ENCODE results near the gene SMIM41.
"Not testable (repeated sequence)": the region's sequence is repeated elsewhere in the genome, so short reads cannot be mapped to it uniquely, and the experiment has no call there.

SMIM41 gene

GRCh38 chr12:52086944-52087835, 7.7 kb downstream of the SMIM41 start:
- DNase-seq, result no peak

DNA sequence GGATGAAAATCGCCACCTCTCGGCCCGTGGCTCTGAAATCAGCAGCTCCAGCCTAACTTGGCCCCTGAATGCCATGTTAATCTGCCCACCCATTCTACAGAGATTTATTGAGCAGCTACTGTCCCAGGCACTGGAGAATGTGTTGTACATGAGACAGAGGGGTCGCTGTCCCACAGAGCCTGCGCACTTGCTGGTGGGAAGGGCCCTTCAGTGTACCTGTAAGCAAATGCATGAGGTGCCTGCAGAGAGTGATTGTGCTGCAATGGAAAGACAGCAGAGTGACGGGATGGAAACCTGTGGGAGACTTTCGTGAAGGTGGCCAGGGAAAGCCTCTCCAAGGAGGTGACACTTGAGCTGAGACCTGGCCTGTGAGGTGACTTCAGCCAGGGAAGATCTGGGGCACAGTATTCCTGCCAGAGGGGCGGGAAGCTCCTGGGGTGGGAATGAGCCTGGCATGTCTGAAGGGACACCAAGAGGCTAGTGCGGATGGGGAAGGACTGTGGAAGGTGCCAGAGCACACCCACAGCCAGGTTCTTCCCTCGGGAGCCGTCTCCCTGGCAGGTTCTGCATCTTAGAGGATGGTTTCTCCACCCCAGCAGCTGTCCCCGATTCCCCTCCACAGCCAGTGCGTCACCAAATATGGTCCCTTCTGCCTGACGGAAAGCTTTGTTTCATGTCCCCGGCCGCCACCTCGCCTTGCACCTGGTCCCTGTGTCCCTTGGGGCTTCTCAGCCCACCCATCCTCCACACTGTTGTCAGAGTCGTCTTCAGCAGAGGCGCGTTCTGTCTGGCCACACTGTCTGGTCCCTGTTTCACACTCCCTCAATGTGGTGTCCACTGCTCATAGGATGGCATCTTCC, 8.7 kb downstream of the SMIM41 start:
- no peak for DNase-seq

GRCh38 chr12:52089491-52089890, 10.0 kb downstream of the SMIM41 start:
- DNase-seq, result no peak

DNA sequence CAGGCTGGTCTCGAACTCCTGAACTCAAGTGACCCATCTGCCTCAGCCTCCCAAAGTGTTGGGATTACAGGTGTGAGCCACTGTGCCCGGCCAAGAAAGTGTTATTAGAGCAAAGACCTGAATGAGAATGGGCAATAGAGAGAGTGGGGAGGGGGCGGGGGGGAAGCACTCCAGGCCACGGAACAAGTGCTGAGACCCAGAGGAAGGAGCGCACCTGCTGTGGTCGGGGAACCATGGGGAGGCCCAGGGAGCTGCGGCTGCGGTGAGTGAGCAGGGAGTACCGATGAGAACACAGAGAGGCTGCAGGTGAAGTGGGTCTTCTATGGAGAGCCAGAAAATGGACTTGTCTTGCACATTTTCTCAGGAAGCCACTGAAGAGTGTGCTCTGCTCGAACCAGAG, 10.8 kb downstream of the SMIM41 start:
- no peak for DNase-seq

DNA sequence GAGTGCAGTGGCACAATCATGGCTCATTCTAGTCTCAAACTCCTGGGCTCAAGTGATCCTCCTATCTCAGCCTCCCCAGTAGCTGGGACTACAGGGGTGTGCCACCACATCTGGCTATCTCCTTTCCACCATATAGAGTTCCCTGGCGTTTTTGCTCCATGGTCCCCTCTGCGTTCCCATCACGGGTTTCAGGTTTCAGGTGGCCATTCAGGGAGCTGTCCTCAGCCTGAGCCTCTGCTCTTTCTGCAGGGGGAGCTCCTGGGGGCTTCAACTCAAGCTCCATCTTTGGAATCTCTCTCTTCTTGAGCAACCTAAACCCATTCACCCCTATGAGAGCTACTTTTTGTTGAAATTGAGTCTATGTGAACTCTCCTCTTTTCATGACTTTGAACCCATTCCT, 11.6 kb downstream of the SMIM41 start:
- no peak for DNase-seq

- DNase-seq, result no peak
Observed at GRCh38 chr12:52091869-52092268, 12.4 kb downstream of the SMIM41 start.

DNA sequence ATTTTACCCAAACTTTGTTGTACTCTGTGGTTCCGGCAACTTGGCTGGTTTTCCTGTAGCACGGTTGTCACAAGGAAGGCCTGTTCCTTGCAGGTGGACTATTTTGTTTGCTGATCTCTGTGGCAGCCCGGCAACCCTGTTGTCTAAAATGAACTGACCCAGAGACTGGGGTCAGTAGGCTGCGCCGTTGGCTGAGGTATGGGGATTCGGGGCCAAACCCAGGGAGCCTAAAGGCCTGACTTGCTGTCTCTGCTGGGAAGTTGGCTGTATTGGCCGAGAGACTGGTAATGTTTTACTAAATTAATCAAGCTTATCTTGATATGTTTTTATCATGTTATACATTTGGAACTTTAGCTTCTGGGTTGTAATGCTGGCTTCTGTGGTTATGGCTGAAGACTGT, 13.8 kb downstream of the SMIM41 start:
- no peak for DNase-seq

DNA sequence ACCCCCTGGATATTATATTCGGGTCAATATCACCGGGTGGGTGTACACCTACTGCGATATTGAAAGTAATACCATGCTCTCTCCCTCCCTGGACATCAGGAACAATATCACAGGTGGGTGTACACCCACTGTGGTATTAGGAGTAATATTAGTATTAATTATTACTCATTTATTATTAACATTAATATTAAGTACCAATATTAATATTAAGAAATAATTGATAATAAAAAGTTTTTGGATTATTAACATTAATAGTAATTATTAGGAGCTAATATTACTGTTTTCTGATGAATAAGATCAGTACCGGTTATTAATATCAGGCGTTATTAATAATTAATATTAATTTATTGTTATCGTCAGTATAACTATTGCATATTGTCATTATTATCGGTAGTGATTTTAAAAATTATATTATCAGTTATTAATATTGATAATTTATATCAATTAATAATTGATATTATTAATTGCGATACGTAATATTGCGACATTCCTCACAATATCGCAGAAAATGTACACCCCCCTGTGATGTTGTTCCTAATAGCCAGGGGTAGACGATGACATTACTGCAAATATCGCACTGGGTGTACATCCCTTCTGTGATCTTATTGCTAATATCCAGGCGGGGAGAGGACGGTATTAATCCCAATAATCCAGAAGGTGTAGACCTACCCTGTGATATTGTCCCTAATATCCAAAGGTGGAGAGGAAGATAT, 17.0 kb downstream of the SMIM41 start:
- no peak for DNase-seq

- no peak for DNase-seq
Observed at GRCh38 chr12:52097045-52097666, 17.7 kb downstream of the SMIM41 start.

DNA sequence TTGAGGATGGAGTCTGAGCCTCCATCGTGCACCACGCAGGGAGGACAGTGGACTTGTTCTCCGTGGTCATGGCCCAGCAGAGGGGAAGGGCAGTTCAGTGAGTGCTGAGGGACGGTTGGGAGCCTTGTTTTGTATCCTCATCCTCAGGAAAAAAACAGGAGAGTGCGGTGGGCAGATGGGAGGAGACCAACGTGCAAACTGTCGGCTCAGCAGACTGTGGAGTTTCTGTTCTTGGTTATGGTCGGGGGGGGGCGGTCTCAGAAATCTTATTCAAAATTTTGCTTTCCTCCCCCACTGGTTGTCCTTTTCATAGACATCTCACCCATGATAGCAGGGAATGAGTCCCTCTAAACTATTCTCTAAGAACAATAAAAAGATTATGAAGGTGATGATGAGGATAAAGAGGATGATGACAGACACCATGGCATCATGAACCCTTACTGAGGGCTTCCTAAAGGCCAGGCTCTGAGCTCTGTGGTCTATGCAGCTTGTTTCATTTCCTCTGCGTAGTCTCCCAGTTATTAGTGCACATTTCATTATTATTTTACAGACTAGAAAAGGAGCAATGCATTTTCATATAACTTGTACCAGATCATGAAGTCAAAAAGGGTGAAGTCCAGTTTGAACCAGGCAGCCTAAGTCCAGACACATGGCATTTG, 25.1 kb downstream of the SMIM41 start:
- DNase-seq, result not testable (repeated sequence)

DNA sequence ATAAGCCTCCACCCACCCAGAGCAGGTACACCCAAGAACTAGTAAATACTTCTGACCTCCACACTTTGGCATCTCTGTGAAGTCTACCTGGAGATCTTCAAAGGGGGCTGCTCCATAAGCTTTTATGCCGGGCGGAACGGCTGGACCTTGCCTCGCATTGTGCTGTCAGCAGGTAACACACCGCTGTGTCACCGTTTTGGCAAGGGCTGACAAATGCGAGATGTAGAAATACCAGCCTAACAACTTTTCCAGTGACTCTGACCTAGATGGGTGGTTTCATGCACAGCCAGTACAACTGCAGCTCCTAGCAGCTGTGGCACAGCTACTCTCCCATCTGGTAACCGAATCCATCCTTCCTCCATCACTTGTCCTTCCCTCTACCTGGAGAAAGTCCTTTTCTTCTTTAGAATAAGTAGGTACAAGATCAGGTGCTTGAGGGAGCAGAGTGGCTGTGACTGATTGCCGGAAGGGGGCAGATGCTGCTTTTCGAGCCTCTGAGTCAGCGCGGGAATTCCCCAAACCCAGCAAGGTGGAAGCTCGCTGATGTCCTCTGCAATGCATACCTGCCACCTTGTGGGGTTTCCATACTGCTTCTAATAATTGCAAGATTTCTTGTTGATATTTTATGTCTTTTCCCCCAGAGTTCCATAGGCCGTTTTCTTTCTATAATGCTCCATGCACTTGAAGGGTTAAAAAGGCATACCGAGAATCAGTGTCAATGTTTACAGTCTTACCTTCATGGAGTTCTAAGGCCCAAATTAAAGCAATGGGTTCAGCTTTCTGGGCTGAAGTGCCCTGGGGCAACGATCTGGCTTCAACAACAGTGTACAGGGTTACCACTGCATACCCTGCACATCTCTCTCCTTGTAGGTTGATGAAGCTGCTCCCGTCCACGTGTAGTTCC, 37.0 kb downstream of the SMIM41 start:
- peak; percentile 70 for DNase-seq

DNA sequence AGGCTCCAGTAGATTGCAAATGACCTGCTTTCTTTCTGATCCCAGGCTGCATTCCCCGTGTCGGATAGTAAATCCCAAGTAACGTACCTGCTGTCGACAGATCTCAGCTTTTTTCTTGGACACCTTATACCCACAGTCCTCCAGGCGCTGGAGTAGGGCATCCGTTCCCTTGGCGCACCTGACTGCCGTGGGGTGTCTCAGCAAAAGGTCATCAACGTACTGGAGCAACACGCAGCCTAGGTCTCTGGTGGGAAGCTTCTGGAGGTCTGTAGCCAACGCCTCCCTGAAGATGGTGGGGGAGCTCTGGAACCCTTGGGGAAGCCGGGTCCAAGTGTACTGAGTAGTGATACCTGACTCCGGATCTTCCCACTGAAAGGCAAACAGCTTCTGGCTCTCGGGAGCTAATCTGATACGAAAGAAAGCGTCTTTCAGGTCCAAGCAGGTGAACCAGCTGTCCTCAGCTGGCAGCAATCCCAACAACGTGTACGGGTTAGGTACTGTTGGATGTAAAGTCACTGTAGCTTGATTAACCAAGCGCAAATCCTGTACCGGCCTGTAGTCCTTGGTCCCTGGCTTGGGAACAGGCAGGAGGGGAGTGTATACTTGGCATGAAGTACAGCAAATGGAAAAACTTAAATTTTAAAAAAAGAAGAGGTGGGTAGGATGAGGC, 38.4 kb downstream of the SMIM41 start:
- DNase-seq, result not testable (repeated sequence)

DNA sequence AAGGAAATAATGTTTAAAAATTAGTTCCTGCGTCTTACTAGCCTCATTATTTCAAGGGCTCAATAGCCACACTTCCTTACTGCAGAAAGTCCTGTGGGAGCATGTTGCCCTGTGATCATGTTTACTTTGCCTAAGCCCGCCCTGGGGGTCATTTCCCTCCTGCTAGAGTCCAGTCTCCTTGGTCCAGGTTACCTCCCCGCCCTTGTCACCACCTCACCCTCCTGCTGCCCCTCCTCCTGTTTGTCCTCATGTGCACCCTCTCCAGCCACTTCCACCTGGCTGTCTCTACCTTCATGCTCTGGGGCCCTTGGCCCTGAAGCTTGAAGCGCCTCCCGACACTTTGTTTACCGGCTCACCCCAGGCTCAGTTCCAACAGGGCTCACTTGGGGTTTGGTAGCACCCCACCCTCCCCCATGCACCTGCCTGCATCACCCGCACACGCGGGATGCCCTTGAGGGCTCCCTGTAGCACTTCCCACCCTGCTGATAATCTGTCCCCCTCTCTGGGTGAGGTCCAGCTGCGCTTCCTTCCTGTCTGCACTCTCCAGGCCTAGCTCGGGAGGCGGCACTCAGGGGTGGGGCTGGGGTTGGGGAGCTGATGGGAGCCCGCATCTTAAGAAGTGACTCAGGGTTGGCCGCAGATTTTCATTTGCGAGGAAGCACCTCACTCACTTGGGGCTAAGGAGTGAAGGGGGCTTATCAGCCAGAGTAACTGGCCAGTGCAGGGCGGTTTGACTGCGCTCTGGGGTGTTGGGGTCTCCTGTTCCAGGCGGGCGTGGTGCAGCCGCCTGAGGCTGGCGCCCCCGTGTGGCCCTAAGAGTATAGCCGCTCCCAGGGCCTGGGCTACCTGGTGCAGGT, 40.1 kb downstream of the SMIM41 start:
- peak; percentile 40 for DNase-seq

- DNase-seq, result no peak
Observed at GRCh38 chr12:52120951-52121823, 41.7 kb downstream of the SMIM41 start.

DNA sequence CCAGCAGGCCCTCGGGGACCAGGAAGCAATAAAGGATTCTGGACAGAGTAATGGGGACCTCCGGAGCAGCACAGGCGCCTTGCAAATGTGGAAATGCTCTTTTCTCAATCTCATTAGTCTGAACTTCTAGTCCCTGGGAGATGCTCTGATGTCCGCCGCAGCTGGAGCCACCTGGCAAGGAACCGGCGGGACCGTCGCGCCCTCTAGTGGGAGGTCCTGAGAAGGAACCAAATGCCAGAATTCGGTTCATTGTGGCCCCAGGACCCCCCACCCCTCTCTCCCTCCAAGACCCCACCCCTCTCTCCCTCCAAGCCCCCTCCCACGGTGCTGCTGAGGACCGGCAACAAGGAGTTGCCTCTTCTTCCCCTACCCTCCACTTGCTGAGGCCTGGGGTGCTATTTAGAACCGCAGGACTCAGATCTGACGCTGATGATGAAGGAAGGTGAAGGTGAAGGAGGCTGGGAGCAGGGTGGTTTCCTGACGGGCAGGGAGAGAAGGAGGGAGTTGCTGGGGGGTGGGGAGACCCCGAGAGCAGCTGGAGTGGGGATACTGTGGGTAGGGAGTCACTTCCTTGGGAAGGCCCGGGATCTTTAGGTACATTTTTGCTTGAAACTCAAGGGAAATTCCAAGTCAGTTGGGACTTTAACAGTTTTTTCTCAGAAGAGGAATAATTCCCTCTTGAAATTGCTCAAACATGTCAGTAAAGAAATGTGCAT, 42.5 kb downstream of the SMIM41 start:
- DNase-seq, result peak; percentile 68

DNA sequence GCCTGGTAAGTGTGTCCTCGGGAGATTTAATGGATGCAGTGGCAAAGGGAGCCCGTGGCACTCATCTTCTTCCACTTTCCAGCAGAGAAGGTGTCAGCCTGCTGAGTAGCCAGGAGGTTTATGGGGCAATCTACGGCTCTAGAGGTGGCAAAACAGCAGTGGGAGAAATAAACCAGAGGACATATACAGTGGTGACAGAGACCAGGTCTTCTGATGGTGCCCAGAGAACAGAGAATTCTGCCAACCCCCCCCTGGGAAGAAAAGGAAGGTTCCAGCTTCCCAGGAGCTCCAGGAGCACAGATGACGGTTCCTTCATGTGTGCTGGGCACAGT, 43.0 kb downstream of the SMIM41 start:
- no peak for DNase-seq

GRCh38 chr12:52122904-52123303, 43.4 kb downstream of the SMIM41 start:
- no peak for DNase-seq

Data from activated naive CD4-positive, alpha-beta T cell treated with anti-CD3 and anti-CD28 coated beads, Interleukin-2, amount 50 U/mL, for 16 hours (primary cell).